IMR-90 (cell line): Measurements from ENCODE around the gene SSR2. TPM values are rescaled to one million over a fixed set of nuclear protein-coding genes. Genes with fewer than 3 reads are reported as not detected.

Experiments
- ATAC-seq: fragments of 200-7000 bp; cut with Tn5 transposase; 2 replicates; pipeline ENCODE4 v1.9.1; 2020; ENCODE audit warnings: low read depth, mild to moderate bottlenecking, moderate library complexity
- BruUV-seq: library from RNA; stranded (reverse); fragments of 400-500 nt; replicated peaks from 2 replicates; lab custom pipeline; 2021; lab: Mats Ljungman, UMichigan
- CTCF ChIA-PET: fragments of 300-600 bp; formaldehyde crosslinking; extraction: SDS; loops from one replicate; lab custom pipeline; 2021; ENCODE audit warnings: antibody characterized with exemption; lab: Yijun Ruan, JAX
- POLR2A ChIA-PET: fragments of 300-600 bp; sonication (Branson Sonifier 250); formaldehyde crosslinking; loops from one replicate; lab custom pipeline; 2022; ENCODE audit warnings: antibody characterized with exemption; ENCODE audit not compliant: unreplicated experiment; lab: Charles Lee
- DNase-seq: peaks from one replicate; pipeline ENCODE4 v3.0.0; 2013
- H2AFZ ChIP-seq: replicated peaks from 2 replicates; pipeline ENCODE3; 2013; ENCODE audit warnings: low read length, mild to moderate bottlenecking; ENCODE audit not compliant: poor library complexity
- H2AK5ac ChIP-seq: 2 replicates; pipeline ENCODE4 v1.6.1; 2013; ENCODE audit warnings: low read depth, low read length, inconsistent platforms
- H2AK9ac ChIP-seq: replicated peaks from 2 replicates; pipeline ENCODE3; 2013; ENCODE audit warnings: mild to moderate bottlenecking, low read depth, low read length, moderate library complexity; ENCODE audit not compliant: poor library complexity
- H2BK120ac ChIP-seq: 2 replicates; pipeline ENCODE4 v1.6.1; 2013; ENCODE audit warnings: low read depth, low read length, inconsistent platforms
- H2BK15ac ChIP-seq: 3 replicates; pipeline ENCODE4 v1.6.1; 2013; ENCODE audit warnings: low read depth, low read length, inconsistent platforms
- H2BK20ac ChIP-seq: 2 replicates; pipeline ENCODE4 v1.6.1; 2013; ENCODE audit warnings: low read depth, mild to moderate bottlenecking, inconsistent platforms, low read length, moderate library complexity
- H2BK5ac ChIP-seq: 2 replicates; pipeline ENCODE4 v1.6.1; 2013; ENCODE audit warnings: mild to moderate bottlenecking, low read depth, low read length, inconsistent platforms; ENCODE audit not compliant: poor library complexity, severe bottlenecking
- H3K14ac ChIP-seq: replicated peaks from 2 replicates; pipeline ENCODE4 v1.6.1; 2013; ENCODE audit warnings: low read depth, low read length, inconsistent platforms
- H3K18ac ChIP-seq: 2 replicates; pipeline ENCODE4 v1.6.1; 2013; ENCODE audit warnings: low read depth, low read length, control low read depth
- H3K23ac ChIP-seq: 2 replicates; pipeline ENCODE4 v1.6.1; 2013; ENCODE audit warnings: low read depth, low read length, inconsistent platforms
- H3K27ac ChIP-seq: 2 replicates; pipeline ENCODE4 v1.5.1; 2013; ENCODE audit warnings: mild to moderate bottlenecking, control low read depth, low read length; ENCODE audit not compliant: insufficient read depth
- H3K27me3 ChIP-seq: 2 replicates; pipeline ENCODE4 v1.6.1; 2013; ENCODE audit warnings: low read length; ENCODE audit not compliant: control insufficient read depth, insufficient read depth
- H3K36me3 ChIP-seq: 2 replicates; pipeline ENCODE4 v1.6.1; 2013; ENCODE audit warnings: low read length, mixed read lengths; ENCODE audit not compliant: control insufficient read depth, insufficient read depth
- H3K4ac ChIP-seq: 2 replicates; pipeline ENCODE4 v1.6.1; 2013; ENCODE audit warnings: low read depth, low read length, inconsistent platforms
- H3K4me1 ChIP-seq: 2 replicates; pipeline ENCODE4 v1.6.1; 2013; ENCODE audit warnings: low read length, mixed read lengths; ENCODE audit not compliant: control insufficient read depth, insufficient read depth
- H3K4me2 ChIP-seq: 2 replicates; pipeline ENCODE4 v1.6.1; 2013; ENCODE audit warnings: low read depth, mild to moderate bottlenecking, control low read depth, low read length, moderate library complexity
- H3K4me3 ChIP-seq: 2 replicates; pipeline ENCODE4 v1.5.1; 2013; ENCODE audit warnings: low read depth, mild to moderate bottlenecking, control low read depth, low read length, moderate library complexity; ENCODE audit not compliant: insufficient read depth
- H3K56ac ChIP-seq: 2 replicates; pipeline ENCODE4 v1.6.1; 2013; ENCODE audit warnings: low read length, inconsistent platforms; ENCODE audit not compliant: insufficient read depth; ENCODE audit errors: extremely low read depth
- H3K79me1 ChIP-seq, 2 experiments: 2 replicates each; pipeline ENCODE4 v1.6.1; 2013; ENCODE audit warnings: low read length in 2 of 2, inconsistent platforms in 1 of 2, low read depth in 1 of 2
- H3K9ac ChIP-seq: 2 replicates; pipeline ENCODE4 v1.6.1; 2013; ENCODE audit warnings: low read depth, low read length, control low read depth
- H3K9me1 ChIP-seq: 2 replicates; pipeline ENCODE4 v1.6.1; 2013; ENCODE audit warnings: low read length, inconsistent platforms; ENCODE audit not compliant: insufficient read depth
- H3K9me3 ChIP-seq: 2 replicates; pipeline ENCODE4 v1.6.1; 2013; ENCODE audit warnings: low read length; ENCODE audit not compliant: control insufficient read depth, insufficient read depth
- H4K20me1 ChIP-seq: 2 replicates; pipeline ENCODE4 v1.6.1; 2013; ENCODE audit warnings: low read length, inconsistent platforms; ENCODE audit not compliant: insufficient read depth
- H4K5ac ChIP-seq: 2 replicates; pipeline ENCODE4 v1.6.1; 2013; ENCODE audit warnings: mild to moderate bottlenecking, low read depth, low read length, control low read depth
- H4K8ac ChIP-seq, 2 experiments: 2 replicates each; pipeline ENCODE4 v1.6.1; 2013; ENCODE audit warnings: low read depth in 2 of 2, low read length in 2 of 2, control low read depth in 1 of 2, inconsistent platforms in 1 of 2
- H4K91ac ChIP-seq: 2 replicates; pipeline ENCODE4 v1.6.1; 2013; ENCODE audit warnings: low read depth, low read length, inconsistent platforms; ENCODE audit not compliant: insufficient read depth
- BHLHE40 ChIP-seq: fragments of 150-350 bp; IDR thresholded peaks from 2 replicates; pipeline ENCODE4 v1.6.1; 2016; ENCODE audit warnings: mild to moderate bottlenecking, low read depth, low read length
- CEBPB ChIP-seq: IDR thresholded peaks from 2 replicates; pipeline ENCODE4 v1.6.1; 2012; ENCODE audit warnings: low read depth, low read length, improper control_type of control experiment
- MAZ ChIP-seq: IDR thresholded peaks from 2 replicates; pipeline ENCODE4 v1.6.1; 2012; ENCODE audit warnings: low read depth, mild to moderate bottlenecking, low read length, improper control_type of control experiment, moderate library complexity, borderline replicate concordance
- MXI1 ChIP-seq: IDR thresholded peaks from 2 replicates; pipeline ENCODE4 v1.6.1; 2012; ENCODE audit warnings: low read depth, mild to moderate bottlenecking, low read length, moderate library complexity, borderline replicate concordance
- NFE2L2 ChIP-seq: fragments of 150-350 bp; IDR thresholded peaks from 2 replicates; pipeline ENCODE4 v1.6.1; 2016; ENCODE audit warnings: low read depth, mild to moderate bottlenecking, low read length
- RFX5 ChIP-seq: IDR thresholded peaks from 2 replicates; pipeline ENCODE4 v1.8.0; 2012; ENCODE audit warnings: low read depth, mild to moderate bottlenecking, low read length, moderate library complexity
- SMC3 ChIP-seq: fragments of 150-350 bp; IDR thresholded peaks from 2 replicates; pipeline ENCODE4 v1.6.1; 2016; ENCODE audit warnings: low read depth, mild to moderate bottlenecking, antibody characterized with exemption, low read length, moderate library complexity
- WGBS, 2 experiments: methylation state at CpG; one replicate each; pipeline versions ENCODE4 v1.1.5 to v1.1.7; 2013; ENCODE audit warnings: missing lambda C conversion rate in 2 of 2; ENCODE audit not compliant: insufficient read length in 1 of 2; ENCODE audit errors: extremely low coverage in 2 of 2; 5-methylcytosine and 5-hydroxymethylcytosine counted together
- dilution Hi-C: fragments of 300-500 bp; cut with HindIII; formaldehyde crosslinking; loops from one replicate; pipeline ENCODE4 v1.14.3; 2018; ENCODE audit warnings: low sequenced_read_pairs; ENCODE audit not compliant: unreplicated experiment
- in situ Hi-C: fragments of 300-500 bp; cut with MboI; formaldehyde crosslinking; loops from 3 replicates; pipeline ENCODE4 v1.14.3; 2019; ENCODE audit warnings: low sequenced_read_pairs, inconsistent platforms, mixed read lengths
- intact Hi-C: fragments of 100-400 bp; cut with micrococcal nuclease; formaldehyde crosslinking; loops from 2 replicates; pipeline ENCODE4 v1.10.0; 2022
- polyA plus RNA-seq, 3 experiments: library from polyadenylated mRNA; depleted of rRNA; stranded (reverse); fragments of >200 nt; gene quantifications; 2 replicates each; pipeline ENCODE4 v1.2.3, GENCODE V29; 2012; ENCODE audit warnings: low replicate concordance in 1 of 3
- total RNA-seq: library from RNA; depleted of rRNA; stranded (reverse); fragments of >200 nt; gene quantifications from 2 replicates; pipeline ENCODE4 v1.2.3, GENCODE V29; 2012

The SSR2 gene
- total and polyA plus RNA-seq, 2 of the 4 experiments (the other 2 are of a cell fraction) = 553 to 1,264 TPM

DNA sequence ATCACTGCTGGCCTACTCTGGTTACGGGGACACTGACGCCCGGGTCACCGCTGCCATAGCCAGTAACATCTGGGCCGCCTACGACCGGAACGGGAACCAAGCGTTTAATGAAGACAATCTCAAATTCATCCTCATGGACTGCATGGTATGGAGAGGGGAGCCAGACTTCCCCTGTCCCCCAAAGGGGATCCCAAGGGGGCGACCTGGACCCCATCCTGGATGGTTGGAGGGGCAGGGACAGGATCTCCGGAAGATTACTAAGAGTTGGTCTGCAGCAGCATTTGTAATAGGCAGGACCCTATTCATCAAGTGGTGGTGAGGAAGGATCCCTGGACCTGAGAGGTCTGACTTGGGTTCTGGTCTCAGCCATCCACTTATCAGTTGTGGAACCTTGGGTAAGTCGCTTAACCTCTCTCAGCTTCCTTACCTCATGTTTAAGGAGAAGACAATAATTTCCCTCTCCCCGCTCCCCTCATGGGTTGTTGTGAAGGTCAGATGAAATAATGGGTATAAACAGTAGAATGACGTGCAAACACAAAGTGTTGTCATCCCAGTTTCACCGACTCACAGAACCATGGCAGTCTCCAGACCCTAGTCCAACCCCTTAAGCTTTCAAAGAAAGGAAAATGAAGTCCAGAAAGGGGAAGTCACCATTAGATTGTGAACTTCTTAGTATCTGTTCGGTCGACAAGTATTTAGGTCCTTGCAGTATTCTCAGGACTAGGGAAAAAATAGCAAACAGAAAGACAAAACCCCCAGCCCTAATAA, 34.7 kb upstream of the SSR2 start:
- peak overlapping the region; percentile 92 for H2AK9ac ChIP-seq
- H3K4me3 ChIP-seq = peak overlapping the region; percentile 83
- in situ Hi-C loops = no loop called here
- peaks cover 30 to 56% of the 10 kb centered on the region in 2 experiments for H3K79me1 ChIP-seq
- peak overlapping the region; percentile 89 for H2BK5ac ChIP-seq
- H4K8ac ChIP-seq = peak overlapping the region; percentile 52 to 95; a peak in 3 of 4 replicates
- no peaks in the 10 kb centered on the region for H4K20me1 ChIP-seq
- H3K9ac ChIP-seq = peak overlapping the region; percentile 88
- peak overlapping the region; percentile 93 for H3K23ac ChIP-seq
- peak overlapping the region; percentile 97 for H2AFZ ChIP-seq
- H2BK20ac ChIP-seq = no peak overlapping the region
- no peak overlapping the region for H3K18ac ChIP-seq
- DNase-seq = no peak
- no TSS peak for BruUV-seq
- H3K27ac ChIP-seq = peak overlapping the region; percentile 90
- H3K9me1 ChIP-seq = peaks cover 12% of the 10 kb centered on the region
- peak overlapping the region; percentile 90 for H3K4me2 ChIP-seq
- H3K36me3 ChIP-seq = peaks cover 7% of the 10 kb centered on the region
- CTCF ChIA-PET = no interaction called here
- H3K4ac ChIP-seq = peak overlapping the region; percentile 88
- H2AK5ac ChIP-seq = peak overlapping the region; percentile 20
- H3K9me3 ChIP-seq = no peaks in the 10 kb centered on the region
- H3K27me3 ChIP-seq = no peaks in the 10 kb centered on the region
- H3K4me1 ChIP-seq = peaks cover 4% of the 10 kb centered on the region; the same call in 1 of the 2 replicates
- POLR2A ChIA-PET = no interaction called here
- H3K14ac ChIP-seq = peak overlapping the region; percentile 78
- H2BK120ac ChIP-seq = no peak overlapping the region
- no CpG with 5 or more reads among the region's 17 CpGs for WGBS, 2 experiments
- intact Hi-C loops = no loop called here
- no peak overlapping the region for H2BK15ac ChIP-seq
- no peak for ATAC-seq
- H4K91ac ChIP-seq = peak overlapping the region; percentile 57; the same call in 1 of the 2 replicates
- dilution Hi-C loops = no loop called here
- no peak for TF ChIP-seq CEBPB
- no peak for TF ChIP-seq MXI1
- no peak for TF ChIP-seq NFE2L2
- TF ChIP-seq RFX5 = no peak
- TF ChIP-seq MAZ = no peak
- no peak for TF ChIP-seq BHLHE40
- no peak for TF ChIP-seq SMC3
- peak overlapping the region; percentile 32; the same call in 1 of the 2 replicates for H3K56ac ChIP-seq
- peak overlapping the region; percentile 31; the same call in 1 of the 2 replicates for H4K5ac ChIP-seq
